HG03135 (cell line): ENCODE data around the gene NRXN2.

Experiments used
- ATAC-seq: cut with Tn5 transposase; IDR thresholded peaks from one replicate; pipeline ENCODE4 v1.9.1; 2021; ENCODE audit warnings: mild to moderate bottlenecking, moderate library complexity; ENCODE audit not compliant: unreplicated experiment

Gene NRXN2

DNA sequence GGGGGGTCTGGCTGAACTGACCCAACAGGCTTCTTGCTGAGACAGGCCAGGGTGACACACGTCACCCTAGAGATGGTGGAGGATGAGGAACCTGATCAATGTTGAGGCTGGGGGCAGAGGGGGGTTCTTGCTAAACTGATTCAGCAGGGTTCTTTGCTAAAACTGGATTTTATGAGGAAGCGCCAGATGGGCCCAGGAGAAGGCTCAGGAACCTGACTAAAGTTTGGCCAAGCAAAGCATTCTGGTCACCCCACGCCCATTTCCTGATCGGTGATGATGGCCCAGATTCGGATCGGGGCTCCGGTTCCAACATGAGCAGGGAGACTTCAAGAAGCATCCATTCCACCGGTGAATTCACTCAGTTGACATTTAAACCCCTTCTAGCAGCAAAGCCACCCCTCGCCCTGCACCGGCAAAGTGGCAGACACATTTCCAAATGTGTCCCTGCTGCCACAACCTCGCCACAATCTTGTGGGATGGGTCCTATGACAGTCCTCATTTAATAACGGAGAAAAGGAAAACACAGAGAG, 166.2 kb downstream of the NRXN2 start:
- no peak for ATAC-seq
